Thyroid gland (tissue), 4 donors: ENCODE results near the gene IGFALS.

ENCODE experiments used
- CTCF ChIP-seq, 6 experiments: fragments of 200-600 bp in 3 of 6; fragments of 450-650 bp in 3 of 6; sonication (generic) in 3 of 6; IDR thresholded peaks; one replicate each; pipeline ENCODE4 v1.5.1; 2016 to 2019; ENCODE audit warnings: antibody characterized with exemption in 6 of 6, mild to moderate bottlenecking in 2 of 6, inconsistent platforms in 1 of 6, moderate library complexity in 1 of 6
- POLR2A ChIP-seq, 2 donors: fragments of 450-650 bp; IDR thresholded peaks; one replicate each; pipeline ENCODE4 v1.6.1; 2017; ENCODE audit warnings: antibody characterized with exemption in 2 of 2, mild to moderate bottlenecking in 2 of 2, moderate library complexity in 1 of 2

GRCh38 chr16:1788095-1788707 is 5.3 kb downstream of the IGFALS start:
- TF ChIP-seq CTCF (IDR thresholded peaks at IDR 0.05) (no peak), POLR2A (IDR thresholded peaks at IDR 0.05) (no peak)
